B cell (primary cell): ENCODE data around the gene KDM1B. TPM values are rescaled to one million over a fixed set of nuclear protein-coding genes. Genes with fewer than 3 reads are reported as not detected.

Experiments used
- ATAC-seq: fragments of 200-7000 bp; cut with Tn5 transposase; one replicate; pipeline ENCODE4 v1.10.0; 2021; ENCODE audit warnings: low read depth, mild to moderate bottlenecking, moderate number of reproducible peaks, moderate library complexity
- CTCF ChIA-PET: fragments of 350-600 bp; sonication (Branson Sonifier 250); formaldehyde crosslinking; loops from one replicate; lab custom pipeline; 2021; ENCODE audit warnings: antibody characterized with exemption, inconsistent platforms; lab: Charles Lee
- POLR2A ChIA-PET: fragments of 350-600 bp; sonication (Branson Sonifier 250); formaldehyde crosslinking; loops from one replicate; lab custom pipeline; 2021; ENCODE audit warnings: antibody characterized with exemption; lab: Charles Lee
- DNase-seq: peaks from one replicate; pipeline ENCODE4 v3.0.0; 2013
- H2AFZ ChIP-seq: 2 replicates; pipeline ENCODE4 v1.6.1; 2012; ENCODE audit warnings: mild to moderate bottlenecking, low read depth, low read length; ENCODE audit not compliant: insufficient read depth, poor library complexity, severe bottlenecking
- H3K27ac ChIP-seq, 2 donors: 1 replicate in 1 of 2; 2 replicates in 1 of 2; pipeline ENCODE4 v1.5.1; 2012 to 2013; ENCODE audit warnings: low read length in 2 of 2, mild to moderate bottlenecking in 2 of 2, moderate library complexity in 1 of 2
- H3K27me3 ChIP-seq, 4 experiments: fragments of 200-600 bp in 1 of 4; sonication (generic) in 1 of 4; replicated peaks in 1 of 4; 1 replicate in 2 of 4; 2 replicates in 2 of 4; pipeline versions ENCODE4 v1.6.1 to v1.7.0; 2013 to 2016; ENCODE audit warnings: low read length in 3 of 4, mild to moderate bottlenecking in 2 of 4, mixed read lengths in 1 of 4, moderate library complexity in 1 of 4; ENCODE audit not compliant: insufficient read depth in 4 of 4, control insufficient read depth in 3 of 4; ENCODE audit errors: control extremely low read depth in 1 of 4
- H3K36me3 ChIP-seq, 2 experiments: replicated peaks in 1 of 2; 1 replicate in 1 of 2; 2 replicates in 1 of 2; pipeline versions ENCODE4 v1.6.1 to v1.7.1; 2013; ENCODE audit warnings: low read length in 1 of 2; ENCODE audit not compliant: insufficient read depth in 2 of 2, control insufficient read depth in 1 of 2; ENCODE audit errors: control extremely low read depth in 1 of 2, extremely low read depth in 1 of 2
- H3K4me1 ChIP-seq, 2 donors: fragments of 200-600 bp in 1 of 2; sonication (generic) in 1 of 2; 1 replicate in 1 of 2; 2 replicates in 1 of 2; pipeline versions ENCODE4 v1.5.1 to v1.6.1; 2013 to 2017; ENCODE audit warnings: low read length in 2 of 2; ENCODE audit not compliant: control insufficient read depth in 2 of 2, insufficient read depth in 2 of 2
- H3K4me2 ChIP-seq: replicated peaks from 2 replicates; pipeline ENCODE3; 2012; ENCODE audit warnings: mild to moderate bottlenecking, low read depth, low read length; ENCODE audit not compliant: poor library complexity, severe bottlenecking
- H3K4me3 ChIP-seq, 5 experiments: fragments of 200-600 bp in 1 of 5; sonication (generic) in 1 of 5; 1 replicate in 3 of 5; 2 replicates in 2 of 5; pipeline versions ENCODE4 v1.5.1 to v1.7.0; 2011 to 2016; ENCODE audit warnings: low read length in 4 of 5, mild to moderate bottlenecking in 4 of 5, low read depth in 2 of 5, control low read depth in 1 of 5, moderate library complexity in 1 of 5; ENCODE audit not compliant: insufficient read depth in 1 of 5; ENCODE audit errors: control extremely low read depth in 1 of 5, extremely low read depth in 1 of 5
- H3K79me2 ChIP-seq: fragments of 200-600 bp; sonication (generic); one replicate; pipeline ENCODE4 v1.6.0; 2016; ENCODE audit warnings: low read length; ENCODE audit not compliant: control insufficient read depth, insufficient read depth
- H3K9ac ChIP-seq: fragments of 200-600 bp; sonication (generic); 2 replicates; pipeline ENCODE4 v1.6.1; 2017; ENCODE audit warnings: mild to moderate bottlenecking, low read length, moderate library complexity
- H3K9me3 ChIP-seq, 3 donors: one replicate each; pipeline versions ENCODE4 v1.6.1 to v1.7.1; 2013; ENCODE audit warnings: low read length in 2 of 3; ENCODE audit not compliant: control insufficient read depth in 2 of 3, insufficient read depth in 1 of 3; ENCODE audit errors: control extremely low read depth in 1 of 3
- H4K20me1 ChIP-seq: 2 replicates; pipeline ENCODE4 v1.6.0; 2012; ENCODE audit warnings: mild to moderate bottlenecking, low read length; ENCODE audit not compliant: insufficient read depth, control insufficient read depth, poor library complexity, severe bottlenecking
- H3K27ac Mint-ChIP-seq: one replicate; pipeline ENCODE4 v1.8.0; 2021; ENCODE audit warnings: mixed read lengths
- H3K27me3 Mint-ChIP-seq: one replicate; pipeline ENCODE4 v1.8.0; 2021; ENCODE audit warnings: mixed read lengths
- H3K4me1 Mint-ChIP-seq: one replicate; pipeline ENCODE4 v1.8.0; 2021; ENCODE audit warnings: mixed read lengths
- H3K4me3 Mint-ChIP-seq: one replicate; pipeline ENCODE4 v1.8.0; 2021; ENCODE audit warnings: mixed read lengths
- H3K9me3 Mint-ChIP-seq: one replicate; pipeline ENCODE4 v1.8.0; 2022; ENCODE audit warnings: mixed read lengths; ENCODE audit not compliant: insufficient read depth
- EZH2 ChIP-seq: IDR thresholded peaks from 2 replicates; pipeline ENCODE4 v1.6.1; 2012; ENCODE audit warnings: borderline replicate concordance, low read depth, mild to moderate bottlenecking, moderate library complexity, low read length; ENCODE audit not compliant: insufficient read depth, poor library complexity, severe bottlenecking
- WGBS: methylation state at CpG from one replicate; pipeline ENCODE4 v1.1.5; 2013; ENCODE audit warnings: missing lambda C conversion rate; ENCODE audit not compliant: insufficient coverage; 5-methylcytosine and 5-hydroxymethylcytosine counted together
- intact Hi-C: fragments of 100-400 bp; cut with micrococcal nuclease; formaldehyde crosslinking; loops from one replicate; pipeline ENCODE4 v1.10.0; 2022
- polyA plus RNA-seq: library from polyadenylated mRNA; depleted of rRNA; stranded (reverse); fragments of >200 nt; gene quantifications from 2 replicates; pipeline ENCODE4 v1.2.3, GENCODE V29; 2012
- total RNA-seq, 2 donors: library from RNA; stranded (reverse); fragments of 120-200 nt in 1 of 2; gene quantifications; 1 replicate in 1 of 2; 2 replicates in 1 of 2; pipeline versions ENCODE4 v1.2.3 to v1.2.4, GENCODE V29; 2013 to 2022
- TF ChIP-seq, protein P1 (sequence below): fragments of 200-600 bp; IDR thresholded peaks from one replicate; pipeline ENCODE4 v1.8.0; 2022; ENCODE audit warnings: antibody characterized with exemption, mild to moderate bottlenecking

The KDM1B gene
- total and polyA plus RNA-seq, 2 donors (not counting 1 experiment from before 2014, with no cell fraction given) = 10.9 to 16.0 TPM

DNA sequence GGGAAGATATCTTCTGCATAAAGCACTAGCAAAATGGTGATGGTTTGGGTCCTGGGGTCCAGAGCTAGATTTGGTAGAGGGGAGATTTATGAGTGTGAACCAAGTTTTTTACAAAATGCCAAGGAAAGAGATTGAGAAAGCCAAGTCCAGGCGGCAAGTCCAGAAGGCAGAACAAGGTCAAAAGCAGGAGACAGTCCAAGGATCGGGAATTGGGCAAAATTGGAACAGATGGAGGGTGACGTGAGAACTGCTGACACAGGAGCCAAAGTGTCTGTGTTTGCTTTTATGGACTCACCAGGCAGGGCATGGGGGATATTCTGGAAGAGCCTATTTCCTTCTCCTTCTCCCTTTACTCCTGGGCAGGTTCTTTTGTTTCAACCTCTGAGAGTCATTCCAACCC lies 36.9 kb upstream of the KDM1B start:
- WGBS = 100% methylated on average over 2 of the region's 3 CpGs
- H3K4me3 Mint-ChIP-seq = no peak overlapping the region
- H3K27me3 Mint-ChIP-seq = peaks cover 3% of the 10 kb centered on the region

DNA sequence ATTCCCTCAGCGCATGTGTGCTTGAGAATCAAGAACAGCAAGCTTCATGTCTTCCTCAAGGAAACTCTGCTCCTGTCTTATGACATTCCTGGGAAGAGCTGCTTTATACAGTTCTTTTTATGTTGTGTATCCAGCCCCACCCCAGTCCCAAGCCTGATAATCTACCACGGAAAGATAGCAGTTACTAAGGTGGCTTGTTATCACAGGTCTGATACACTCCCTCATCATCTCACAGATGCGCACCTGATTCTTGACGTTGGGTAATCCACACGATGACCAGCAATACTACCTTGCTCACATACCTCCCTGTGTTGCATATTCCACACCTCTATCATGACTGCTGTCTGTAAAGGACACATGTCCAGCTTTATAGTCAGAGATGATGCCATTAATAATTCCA lies 36.0 kb upstream of the KDM1B start:
- Histone ChIP-seq H4K20me1 (no peaks in the 10 kb centered on the region), H3K79me2 (no peaks in the 10 kb centered on the region), H3K4me2 (no peak overlapping the region), H3K9me3 (peaks cover 0 to 18% (median 0%) of the 10 kb centered on the region in 3 donors), H2AFZ (no peak overlapping the region), H3K36me3 (no peaks in the 10 kb centered on the region), H3K27me3 (no peaks in the 10 kb centered on the region), H3K9ac (no peak overlapping the region), H3K4me1 (peaks cover 0 to 14% of the 10 kb centered on the region in 2 donors), H3K4me3 (no peak overlapping the region), H3K27ac (no peak overlapping the region)
- Mint-ChIP-seq H3K9me3 (no peaks in the 10 kb centered on the region), H3K27me3 (peaks cover 3% of the 10 kb centered on the region), H3K4me3 (no peak overlapping the region), H3K4me1 (peaks cover 16% of the 10 kb centered on the region), H3K27ac (no peak overlapping the region)
- no peak for DNase-seq
- intact Hi-C loops = no loop called here
- WGBS = 100% methylated on average over 3 of the region's 5 CpGs
- TF ChIP-seq, protein P1, sequence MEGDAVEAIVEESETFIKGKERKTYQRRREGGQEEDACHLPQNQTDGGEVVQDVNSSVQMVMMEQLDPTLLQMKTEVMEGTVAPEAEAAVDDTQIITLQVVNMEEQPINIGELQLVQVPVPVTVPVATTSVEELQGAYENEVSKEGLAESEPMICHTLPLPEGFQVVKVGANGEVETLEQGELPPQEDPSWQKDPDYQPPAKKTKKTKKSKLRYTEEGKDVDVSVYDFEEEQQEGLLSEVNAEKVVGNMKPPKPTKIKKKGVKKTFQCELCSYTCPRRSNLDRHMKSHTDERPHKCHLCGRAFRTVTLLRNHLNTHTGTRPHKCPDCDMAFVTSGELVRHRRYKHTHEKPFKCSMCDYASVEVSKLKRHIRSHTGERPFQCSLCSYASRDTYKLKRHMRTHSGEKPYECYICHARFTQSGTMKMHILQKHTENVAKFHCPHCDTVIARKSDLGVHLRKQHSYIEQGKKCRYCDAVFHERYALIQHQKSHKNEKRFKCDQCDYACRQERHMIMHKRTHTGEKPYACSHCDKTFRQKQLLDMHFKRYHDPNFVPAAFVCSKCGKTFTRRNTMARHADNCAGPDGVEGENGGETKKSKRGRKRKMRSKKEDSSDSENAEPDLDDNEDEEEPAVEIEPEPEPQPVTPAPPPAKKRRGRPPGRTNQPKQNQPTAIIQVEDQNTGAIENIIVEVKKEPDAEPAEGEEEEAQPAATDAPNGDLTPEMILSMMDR = no peak
- TF ChIP-seq EZH2 = no peak
- no peak for ATAC-seq
- ChIA-PET POLR2A (no interaction called here), CTCF (interaction anchor here (0.8 kb wide), 1 partner anchor 444 kb away, joined by 4 read pairs; no protein-coding TSS in a partner anchor)

More for the DNA sequence above, 36.9 kb upstream of the KDM1B start:
- intact Hi-C loops = no loop called here
- ChIA-PET POLR2A (no interaction called here), CTCF (no interaction called here)
- TF ChIP-seq, protein P1 = no peak
- no peak for TF ChIP-seq EZH2
- DNase-seq (no peak), ATAC-seq (no peak)
- no peaks in the 10 kb centered on the region for H4K20me1 ChIP-seq
- H3K27ac ChIP-seq = no peak overlapping the region
- H3K79me2 ChIP-seq = no peaks in the 10 kb centered on the region
- H3K4me1 Mint-ChIP-seq = peaks cover 16% of the 10 kb centered on the region
- no peaks in the 10 kb centered on the region for H3K9me3 Mint-ChIP-seq
- no peaks in the 10 kb centered on the region for H3K27me3 ChIP-seq
- H3K4me3 ChIP-seq = no peak overlapping the region
- no peak overlapping the region for H3K4me2 ChIP-seq
- H3K9me3 ChIP-seq = peaks cover 0 to 18% (median 0%) of the 10 kb centered on the region in 3 donors
- H3K36me3 ChIP-seq = no peaks in the 10 kb centered on the region
- peaks cover 0 to 14% of the 10 kb centered on the region in 2 donors for H3K4me1 ChIP-seq
- no peak overlapping the region for H3K9ac ChIP-seq
- H3K27ac Mint-ChIP-seq = no peak overlapping the region
- no peak overlapping the region for H2AFZ ChIP-seq
